Spleen (tissue), 7 donors: Measurements from ENCODE around the gene GAB2.

Experiments used
- CTCF ChIP-seq, 11 experiments: fragments of 200-600 bp in 7 of 11; fragments of 450-650 bp in 4 of 11; sonication (generic) in 4 of 11; IDR thresholded peaks in 8 of 11; conservative IDR thresholded peaks in 3 of 11; 1 replicate in 7 of 11; 2 replicates in 4 of 11; pipeline versions ENCODE4 v1.4.0 to v1.8.0; 2016 to 2021; ENCODE audit warnings: antibody characterized with exemption in 11 of 11, inconsistent platforms in 4 of 11, mild to moderate bottlenecking in 1 of 11
- POLR2A ChIP-seq, 3 donors: fragments of 450-650 bp; IDR thresholded peaks; one replicate each; pipeline ENCODE4 v1.5.1; 2017; ENCODE audit warnings: antibody characterized with exemption in 3 of 3, mild to moderate bottlenecking in 1 of 3
- POLR2AphosphoS5 ChIP-seq, 3 donors: sonication (generic); formaldehyde crosslinking; IDR thresholded peaks; one replicate each; pipeline ENCODE4 v1.5.1; 2017; ENCODE audit warnings: antibody characterized with exemption in 3 of 3
- donor health status: DM: no; HTN: no; CAD: no; lungs with moderate emphysema.
- donor health status: DM: no; HTN: no; CAD: no.
- donor health status: DM: no; HTN: no; CAD: no.

DNA sequence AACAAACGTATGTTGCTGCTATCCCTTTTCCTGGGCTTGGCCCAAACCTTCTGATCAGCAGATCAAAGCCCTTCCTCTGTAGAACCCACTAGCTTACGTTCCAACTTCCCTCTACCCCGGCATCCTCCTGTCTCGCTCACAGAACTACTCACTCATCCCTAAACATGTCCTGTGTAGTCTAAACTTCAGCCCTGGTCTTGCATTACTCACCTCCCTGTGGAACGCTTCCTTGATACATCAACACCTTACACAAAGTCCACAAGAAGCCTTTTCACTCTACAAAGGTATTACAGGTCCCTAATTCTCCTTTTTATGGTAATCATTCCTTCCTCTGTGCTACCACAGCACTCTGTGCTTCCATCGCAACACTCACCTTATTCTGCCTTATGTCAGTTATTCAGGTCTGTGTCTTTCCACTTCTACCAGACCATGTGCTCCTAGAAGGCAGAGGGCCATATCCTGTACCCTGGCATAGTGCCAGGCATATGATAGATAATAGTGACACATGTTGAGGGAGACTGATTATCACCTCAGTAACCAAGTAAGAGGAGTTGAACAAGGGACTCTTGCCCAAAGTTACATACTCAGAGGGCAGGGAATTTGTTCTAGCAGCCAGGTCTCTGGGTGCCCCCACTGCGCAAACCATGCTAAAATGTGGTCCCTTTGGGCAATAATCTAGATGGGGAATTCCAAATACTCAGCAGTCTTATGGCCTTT lies 187.3 kb downstream of the GAB2 start:
- TF ChIP-seq CTCF (IDR thresholded peaks at IDR 0.05 in 8 of 11, conservative IDR thresholded peaks at IDR 0.05 in 3 of 11) (no peak), POLR2AphosphoS5 (IDR thresholded peaks at IDR 0.05) (no peak), POLR2A (IDR thresholded peaks at IDR 0.05) (no peak)
